Measurements from ENCODE around the gene MTRF1L. TPM values are rescaled to one million over a fixed set of nuclear protein-coding genes. Genes with fewer than 3 reads are reported as not detected.

Gene MTRF1L
- polyA plus RNA-seq, 1 of the 3 experiments (the other 2 are of a cell fraction): 7.7 TPM

DNA sequence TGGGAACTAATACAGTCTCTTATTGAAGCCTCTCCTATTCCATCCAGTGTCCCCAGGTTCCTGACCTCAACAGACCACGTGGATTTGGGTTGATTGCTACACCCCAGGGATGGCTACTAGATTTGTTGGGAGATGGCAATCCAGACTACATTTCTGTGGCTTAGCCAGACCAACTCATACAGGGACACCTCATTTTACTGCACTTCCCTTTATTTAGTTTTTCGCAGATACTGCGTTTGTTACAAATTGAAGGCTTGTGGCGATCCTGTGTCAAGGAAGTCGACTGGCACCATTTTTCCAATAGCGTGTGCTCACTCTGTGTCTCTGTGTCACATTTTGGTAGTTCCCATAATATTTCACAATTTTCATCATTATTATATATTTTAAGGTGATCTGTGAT is 10.3 kb upstream of the MTRF1L start:
- no peak overlapping the region for H3K27ac ChIP-seq (ENCODE audit: low read depth in 2 of 2, low read length in 1 of 2)
- no peak for DNase-seq
- H3K4me3 ChIP-seq (ENCODE audit: low read depth in 2 of 2, low read length in 1 of 2): no peak overlapping the region
- H3K36me3 ChIP-seq (replicated peaks in 1 of 2; ENCODE audit: control insufficient read depth in 1 of 2, insufficient read depth in 2 of 2, low read length in 1 of 2): peaks cover 0 to 3% of the 10 kb centered on the region in 2 experiments
- no peaks in the 10 kb centered on the region for H3F3A ChIP-seq (replicated peaks; ENCODE audit: insufficient read depth)
- no peaks in the 10 kb centered on the region for H3K79me2 ChIP-seq (ENCODE audit: insufficient read depth)
- POLR2A ChIA-PET: no interaction called here
- H4K20me1 ChIP-seq (ENCODE audit: insufficient read depth): no peaks in the 10 kb centered on the region
- H3K9me2 ChIP-seq: no peaks in the 10 kb centered on the region
- H3K9me3 ChIP-seq: no peaks in the 10 kb centered on the region
- no peak overlapping the region for H3K4me2 ChIP-seq
- H3K27me3 ChIP-seq (ENCODE audit: insufficient read depth): no peaks in the 10 kb centered on the region
- CTCF ChIA-PET: no interaction called here
- TF ChIP-seq GATA2 (CRISPR knock-in tag; IDR thresholded peaks at IDR 0.05): no peak
- TF ChIP-seq FOXM1 (IDR thresholded peaks at IDR 0.05; ENCODE audit: low read depth): no peak
- TF ChIP-seq, protein P1, sequence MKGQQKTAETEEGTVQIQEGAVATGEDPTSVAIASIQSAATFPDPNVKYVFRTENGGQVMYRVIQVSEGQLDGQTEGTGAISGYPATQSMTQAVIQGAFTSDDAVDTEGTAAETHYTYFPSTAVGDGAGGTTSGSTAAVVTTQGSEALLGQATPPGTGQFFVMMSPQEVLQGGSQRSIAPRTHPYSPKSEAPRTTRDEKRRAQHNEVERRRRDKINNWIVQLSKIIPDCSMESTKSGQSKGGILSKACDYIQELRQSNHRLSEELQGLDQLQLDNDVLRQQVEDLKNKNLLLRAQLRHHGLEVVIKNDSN (IDR thresholded peaks at IDR 0.05; ENCODE audit: borderline replicate concordance, low read depth): no peak
- TF ChIP-seq JUND (IDR thresholded peaks at IDR 0.05): no peak
- TF ChIP-seq, protein P2, sequence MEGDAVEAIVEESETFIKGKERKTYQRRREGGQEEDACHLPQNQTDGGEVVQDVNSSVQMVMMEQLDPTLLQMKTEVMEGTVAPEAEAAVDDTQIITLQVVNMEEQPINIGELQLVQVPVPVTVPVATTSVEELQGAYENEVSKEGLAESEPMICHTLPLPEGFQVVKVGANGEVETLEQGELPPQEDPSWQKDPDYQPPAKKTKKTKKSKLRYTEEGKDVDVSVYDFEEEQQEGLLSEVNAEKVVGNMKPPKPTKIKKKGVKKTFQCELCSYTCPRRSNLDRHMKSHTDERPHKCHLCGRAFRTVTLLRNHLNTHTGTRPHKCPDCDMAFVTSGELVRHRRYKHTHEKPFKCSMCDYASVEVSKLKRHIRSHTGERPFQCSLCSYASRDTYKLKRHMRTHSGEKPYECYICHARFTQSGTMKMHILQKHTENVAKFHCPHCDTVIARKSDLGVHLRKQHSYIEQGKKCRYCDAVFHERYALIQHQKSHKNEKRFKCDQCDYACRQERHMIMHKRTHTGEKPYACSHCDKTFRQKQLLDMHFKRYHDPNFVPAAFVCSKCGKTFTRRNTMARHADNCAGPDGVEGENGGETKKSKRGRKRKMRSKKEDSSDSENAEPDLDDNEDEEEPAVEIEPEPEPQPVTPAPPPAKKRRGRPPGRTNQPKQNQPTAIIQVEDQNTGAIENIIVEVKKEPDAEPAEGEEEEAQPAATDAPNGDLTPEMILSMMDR (IDR thresholded peaks at IDR 0.05): no peak
- no peaks in the 10 kb centered on the region for H3K4me1 ChIP-seq (ENCODE audit: control insufficient read depth in 1 of 2, insufficient read depth in 2 of 2, low read depth in 1 of 2, low read length in 1 of 2)
- no peak overlapping the region for H3K9ac ChIP-seq
- WGBS (ENCODE audit: low lambda C conversion rate): 94% methylated on average over 6 of the region's 6 CpGs
- no peak overlapping the region for H2AFZ ChIP-seq (ENCODE audit: low read depth)

DNA sequence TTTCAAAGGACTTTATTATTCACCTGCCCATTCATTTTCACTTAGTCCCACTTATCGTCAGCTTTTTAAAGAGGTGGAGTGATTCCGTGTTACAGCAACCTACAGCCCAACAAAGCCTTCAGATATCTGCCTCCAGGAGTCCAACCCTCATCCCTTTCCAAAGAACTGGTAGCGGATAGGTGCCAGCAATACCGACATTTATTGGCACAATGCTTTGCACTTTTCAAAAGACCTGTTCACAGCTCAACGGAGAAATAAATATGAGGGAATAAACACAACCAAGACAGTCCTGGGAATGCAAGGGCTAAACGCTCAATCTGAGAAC is 819 bp upstream of the MTRF1L start:
- Histone ChIP-seq H3K9me2 (no peaks in the 10 kb centered on the region), H3K9ac (peak overlapping the region; percentile 89), H3K27me3 (ENCODE audit: insufficient read depth) (no peaks in the 10 kb centered on the region), H3F3A (replicated peaks; ENCODE audit: insufficient read depth) (peaks cover 30% of the 10 kb centered on the region), H3K4me1 (ENCODE audit: control insufficient read depth in 1 of 2, insufficient read depth in 2 of 2, low read depth in 1 of 2, low read length in 1 of 2) (peaks cover 0 to 13% of the 10 kb centered on the region in 2 experiments; a peak in 2 of 4 replicates), H3K4me2 (peak overlapping the region; percentile 80), H3K79me2 (ENCODE audit: insufficient read depth) (peaks cover 62% of the 10 kb centered on the region), H3K27ac (ENCODE audit: low read depth in 2 of 2, low read length in 1 of 2) (peak overlapping the region; percentile 95 to 96), H3K36me3 (replicated peaks in 1 of 2; ENCODE audit: control insufficient read depth in 1 of 2, insufficient read depth in 2 of 2, low read length in 1 of 2) (peaks cover 7 to 16% of the 10 kb centered on the region in 2 experiments), H4K20me1 (ENCODE audit: insufficient read depth) (peaks cover 28% of the 10 kb centered on the region), H3K4me3 (ENCODE audit: low read depth in 2 of 2, low read length in 1 of 2) (peak overlapping the region; percentile 83 to 97), H2AFZ (ENCODE audit: low read depth) (peak overlapping the region; percentile 74), H3K9me3 (no peaks in the 10 kb centered on the region)
- no peak for TF ChIP-seq EZH2phosphoT487 (IDR thresholded peaks at IDR 0.05; ENCODE audit: borderline replicate concordance, low read depth)
- TF ChIP-seq RAD21 (IDR thresholded peaks at IDR 0.05; ENCODE audit: low read length): no peak
- TF ChIP-seq, protein P1 (IDR thresholded peaks at IDR 0.05; ENCODE audit: borderline replicate concordance, low read depth): no peak
- no peak for TF ChIP-seq GATA2 (CRISPR knock-in tag; IDR thresholded peaks at IDR 0.05)
- POLR2A ChIA-PET: no interaction called here
- WGBS (ENCODE audit: low lambda C conversion rate): 4% methylated on average over 6 of the region's 6 CpGs
- DNase-seq: peak; percentile 15
- CTCF ChIA-PET: no interaction called here

All from SK-N-SH (cell line).